Measurements from ENCODE around the gene BAG1.

The BAG1 gene

DNA sequence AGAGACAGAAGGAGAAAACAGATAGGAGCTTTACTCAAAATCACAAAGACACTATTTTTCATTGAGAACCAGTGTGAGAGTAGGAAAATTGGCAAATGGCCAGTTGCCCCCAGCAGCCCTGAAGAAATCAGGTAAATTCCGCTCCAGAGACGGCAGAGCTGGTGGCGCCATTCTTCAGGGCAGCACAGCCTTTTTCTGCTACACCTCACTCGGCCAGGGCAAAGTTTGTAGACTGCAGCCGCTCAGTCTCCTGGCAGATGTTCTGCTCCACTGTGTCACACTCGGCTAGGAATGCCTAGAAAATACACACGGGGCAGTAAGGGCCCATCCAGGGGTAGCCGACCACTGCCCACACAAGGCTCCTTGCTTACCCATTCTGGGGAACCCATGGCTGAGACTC, 9.5 kb downstream of the BAG1 start:
- no peak for TF ChIP-seq CTCF (IDR thresholded peaks at IDR 0.05; ENCODE audit: low read depth, low read length)
- Histone ChIP-seq H3K36me3 (peaks cover 73% of the 10 kb centered on the region), H3K9me3 (no peaks in the 10 kb centered on the region), H3K27me3 (no peaks in the 10 kb centered on the region), H3K4me1 (no peaks in the 10 kb centered on the region), H3K4me3 (ENCODE audit: low read depth, low read length) (no peak overlapping the region)
- DNase-seq: no peak

- no peak for TF ChIP-seq CTCF (IDR thresholded peaks at IDR 0.05; ENCODE audit: low read depth, low read length)
- no peaks in the 10 kb centered on the region for H3K27me3 ChIP-seq
- DNase-seq: no peak
- no peaks in the 10 kb centered on the region for H3K4me1 ChIP-seq
- no peaks in the 10 kb centered on the region for H3K9me3 ChIP-seq
- H3K36me3 ChIP-seq: peaks cover 65% of the 10 kb centered on the region
- no peak overlapping the region for H3K4me3 ChIP-seq (ENCODE audit: low read depth, low read length)
Measured at GRCh38 chr9:33254211-33254610, 10.3 kb downstream of the BAG1 start.

- DNase-seq: no peak
- no peaks in the 10 kb centered on the region for H3K9me3 ChIP-seq
- TF ChIP-seq CTCF (IDR thresholded peaks at IDR 0.05; ENCODE audit: low read depth, low read length): no peak
Measured at GRCh38 chr9:33250458-33250995, 14.0 kb downstream of the BAG1 start.

GRCh38 chr9:33249983-33250382, 14.5 kb downstream of the BAG1 start:
- no peak for DNase-seq

More at GRCh38 chr9:33250458-33250995, 14.0 kb downstream of the BAG1 start:
- Histone ChIP-seq H3K4me1 (no peaks in the 10 kb centered on the region), H3K36me3 (peaks cover 29% of the 10 kb centered on the region), H3K27me3 (no peaks in the 10 kb centered on the region), H3K4me3 (ENCODE audit: low read depth, low read length) (no peak overlapping the region)

DNA sequence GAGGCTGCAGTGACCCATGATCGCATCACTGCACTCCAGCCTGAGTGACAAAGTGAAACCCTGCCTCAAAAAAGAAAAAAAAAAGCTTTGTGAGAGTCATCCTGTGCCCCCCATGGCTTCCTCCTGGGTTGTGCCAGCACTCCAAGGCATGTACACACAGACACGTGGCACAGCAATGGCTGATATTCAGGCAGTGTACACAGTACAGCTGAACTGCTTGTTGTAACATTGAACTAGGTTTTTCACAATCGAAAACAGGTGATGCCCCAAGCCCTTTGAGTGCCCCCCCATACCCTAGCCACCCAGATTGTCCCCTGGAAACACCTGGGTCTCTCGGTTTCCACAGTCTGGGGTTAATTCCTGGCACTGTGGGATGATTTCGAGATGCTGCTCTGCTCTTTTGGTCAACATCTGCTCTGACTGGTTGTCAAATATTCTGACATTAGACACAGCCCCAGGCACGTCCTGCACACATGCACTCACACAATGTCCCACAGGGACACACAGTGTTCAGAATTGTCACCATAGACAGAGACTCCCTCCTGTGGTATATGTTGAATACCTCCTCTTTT, 15.3 kb downstream of the BAG1 start:
- peaks cover 16% of the 10 kb centered on the region for H3K36me3 ChIP-seq
- no peaks in the 10 kb centered on the region for H3K9me3 ChIP-seq
- H3K27me3 ChIP-seq: no peaks in the 10 kb centered on the region
- H3K4me3 ChIP-seq (ENCODE audit: low read depth, low read length): no peak overlapping the region
- no peaks in the 10 kb centered on the region for H3K4me1 ChIP-seq
- TF ChIP-seq CTCF (IDR thresholded peaks at IDR 0.05; ENCODE audit: low read depth, low read length): no peak; the same call in 1 of the 2 replicates
- no peak for DNase-seq

More at GRCh38 chr9:33249983-33250382, 14.5 kb downstream of the BAG1 start:
- TF ChIP-seq CTCF (IDR thresholded peaks at IDR 0.05; ENCODE audit: low read depth, low read length): no peak
- H3K4me1 ChIP-seq: no peaks in the 10 kb centered on the region
- H3K36me3 ChIP-seq: peaks cover 24% of the 10 kb centered on the region
- H3K4me3 ChIP-seq (ENCODE audit: low read depth, low read length): no peak overlapping the region
- no peaks in the 10 kb centered on the region for H3K27me3 ChIP-seq
- no peaks in the 10 kb centered on the region for H3K9me3 ChIP-seq

DNA sequence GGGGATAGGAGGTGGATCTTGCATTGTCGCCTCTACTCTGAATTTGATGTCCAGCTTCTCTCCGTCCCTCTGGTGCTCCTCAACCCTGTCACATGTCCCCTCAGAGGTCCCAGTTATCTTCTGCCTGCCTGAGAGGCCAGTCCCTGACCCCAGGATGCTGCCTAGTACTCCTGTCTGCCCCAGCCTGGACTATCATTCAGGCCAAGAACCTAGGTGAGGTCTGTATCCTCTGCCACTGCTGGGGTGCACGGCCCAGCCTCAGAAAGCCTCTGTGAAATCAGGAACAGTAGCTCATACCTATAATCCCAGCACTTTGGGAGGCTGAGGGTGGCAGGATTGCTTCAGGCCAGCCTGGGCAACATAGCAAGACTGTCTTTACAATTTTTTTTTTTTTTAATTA, 15.9 kb downstream of the BAG1 start:
- H3K4me1 ChIP-seq: no peaks in the 10 kb centered on the region
- peaks cover 11% of the 10 kb centered on the region for H3K36me3 ChIP-seq
- DNase-seq: no peak
- H3K9me3 ChIP-seq: no peaks in the 10 kb centered on the region
- no peak overlapping the region for H3K4me3 ChIP-seq (ENCODE audit: low read depth, low read length)
- no peak for TF ChIP-seq CTCF (IDR thresholded peaks at IDR 0.05; ENCODE audit: low read depth, low read length)
- no peaks in the 10 kb centered on the region for H3K27me3 ChIP-seq
